KMS-11 (cell line): ENCODE measurements around the gene PPP1R2C.

Experiments
- H2AFZ ChIP-seq: fragments of 200-600 bp; sonication (generic); 2 replicates; pipeline ENCODE4 v1.6.1; 2016; ENCODE audit warnings: antibody characterized with exemption, mixed run types, low read depth
- H3K27ac ChIP-seq: fragments of 200-600 bp; sonication (generic); 2 replicates; pipeline ENCODE4 v1.6.1; 2016; ENCODE audit warnings: mild to moderate bottlenecking, mixed run types
- H3K27me3 ChIP-seq: fragments of 200-600 bp; sonication (generic); 2 replicates; pipeline ENCODE4 v1.6.1; 2017; ENCODE audit warnings: mild to moderate bottlenecking, low read depth, mixed run types, moderate library complexity; ENCODE audit not compliant: insufficient read depth
- H3K36me3 ChIP-seq: fragments of 200-600 bp; sonication (generic); 2 replicates; pipeline ENCODE4 v1.6.1; 2017; ENCODE audit warnings: mild to moderate bottlenecking, mixed run types; ENCODE audit not compliant: insufficient read depth
- H3K4me1 ChIP-seq: fragments of 200-600 bp; sonication (generic); 2 replicates; pipeline ENCODE4 v1.6.1; 2016; ENCODE audit warnings: mild to moderate bottlenecking, low read depth, mixed run types; ENCODE audit not compliant: poor library complexity, severe bottlenecking
- H3K4me2 ChIP-seq: fragments of 200-600 bp; sonication (generic); 2 replicates; pipeline ENCODE4 v1.7.0; 2016; ENCODE audit warnings: mild to moderate bottlenecking, mixed run types
- H3K4me3 ChIP-seq: fragments of 200-600 bp; sonication (generic); IDR thresholded peaks from 2 replicates; pipeline ENCODE4 v1.6.1; 2017; ENCODE audit warnings: low read depth, low read length, mixed read lengths; ENCODE audit not compliant: insufficient read depth
- H3K79me2 ChIP-seq: fragments of 200-600 bp; sonication (generic); 2 replicates; pipeline ENCODE4 v1.6.1; 2016; ENCODE audit warnings: low read depth, mixed run types; ENCODE audit not compliant: insufficient read depth
- H3K9ac ChIP-seq: fragments of 200-600 bp; sonication (generic); 2 replicates; pipeline ENCODE4 v1.6.1; 2016; ENCODE audit warnings: mild to moderate bottlenecking, mixed run types
- H4K20me1 ChIP-seq: fragments of 200-600 bp; sonication (generic); 2 replicates; pipeline ENCODE4 v1.6.1; 2016; ENCODE audit warnings: mild to moderate bottlenecking, mixed run types; ENCODE audit not compliant: insufficient read depth
- CTCF ChIP-seq: fragments of 200-600 bp; sonication (generic); conservative IDR thresholded peaks from 2 replicates; pipeline ENCODE4 v1.6.1; 2017; ENCODE audit warnings: low read depth, mild to moderate bottlenecking, antibody characterized with exemption, low read length, moderate library complexity, mixed read lengths

The PPP1R2C gene

GRCh38 chrX:42804524-42804923 is 26.6 kb upstream of the PPP1R2C start:
- Histone ChIP-seq H3K36me3 (no peaks in the 10 kb centered on the region), H3K4me3 (no peak overlapping the region), H3K4me2 (no peak overlapping the region), H2AFZ (no peak overlapping the region), H3K9ac (no peak overlapping the region), H3K4me1 (no peaks in the 10 kb centered on the region), H3K27ac (no peak overlapping the region), H3K27me3 (no peaks in the 10 kb centered on the region), H4K20me1 (no peaks in the 10 kb centered on the region), H3K79me2 (no peaks in the 10 kb centered on the region)
- TF ChIP-seq CTCF, result no peak

GRCh38 chrX:42803320-42803719 is 25.4 kb upstream of the PPP1R2C start:
- Histone ChIP-seq H3K27ac (no peak overlapping the region), H3K9ac (no peak overlapping the region)

GRCh38 chrX:42797651-42798269 is 19.8 kb upstream of the PPP1R2C start:
- H3K36me3 ChIP-seq, result no peaks in the 10 kb centered on the region
- no peak overlapping the region for H3K4me3 ChIP-seq
- H3K4me2 ChIP-seq, result no peak overlapping the region
- H3K4me1 ChIP-seq, result peaks cover 1% of the 10 kb centered on the region
- H3K27ac ChIP-seq, result no peak overlapping the region
- no peak overlapping the region for H2AFZ ChIP-seq
- H3K27me3 ChIP-seq, result no peaks in the 10 kb centered on the region
- no peaks in the 10 kb centered on the region for H4K20me1 ChIP-seq
- no peak for TF ChIP-seq CTCF
- no peaks in the 10 kb centered on the region for H3K79me2 ChIP-seq
- no peak overlapping the region for H3K9ac ChIP-seq

More at GRCh38 chrX:42803320-42803719, 25.4 kb upstream of the PPP1R2C start:
- Histone ChIP-seq H3K4me2 (no peak overlapping the region), H3K27me3 (no peaks in the 10 kb centered on the region), H3K36me3 (no peaks in the 10 kb centered on the region), H4K20me1 (no peaks in the 10 kb centered on the region), H2AFZ (no peak overlapping the region), H3K4me1 (no peaks in the 10 kb centered on the region), H3K79me2 (no peaks in the 10 kb centered on the region), H3K4me3 (no peak overlapping the region)
- TF ChIP-seq CTCF, result no peak

GRCh38 chrX:42783451-42783850 is 5.5 kb upstream of the PPP1R2C start:
- Histone ChIP-seq H3K79me2 (no peaks in the 10 kb centered on the region), H3K27me3 (no peaks in the 10 kb centered on the region), H4K20me1 (no peaks in the 10 kb centered on the region), H3K4me3 (no peak overlapping the region), H3K9ac (no peak overlapping the region), H3K4me1 (no peaks in the 10 kb centered on the region), H3K4me2 (no peak overlapping the region), H3K36me3 (no peaks in the 10 kb centered on the region), H2AFZ (no peak overlapping the region), H3K27ac (no peak overlapping the region)
- TF ChIP-seq CTCF, result no peak
